Small intestine (tissue), 16 donors: Measurements from ENCODE around the gene KRTAP10-5. TPM values are rescaled to one million over a fixed set of nuclear protein-coding genes. Genes with fewer than 3 reads are reported as not detected.
"Not testable (repeated sequence)": the region's sequence is repeated elsewhere in the genome, so short reads cannot be mapped to it uniquely, and the experiment has no call there.

Experiments
- DNase-seq, 2 donors: peaks; one replicate each; pipeline versions ENCODE4 v3.0.0 to v3.0.0-alpha.2; 2013
- FAIRE-seq: peaks from 2 replicates; lab custom pipeline; 2012; peaks lifted over from hg19 to GRCh38; lab: Jason Lieb, UNC
- H3K27ac ChIP-seq, 3 donors: one replicate each; pipeline ENCODE4 v1.5.1; 2013; ENCODE audit warnings: low read length in 2 of 3, mild to moderate bottlenecking in 2 of 3, control low read depth in 1 of 3, inconsistent platforms in 1 of 3, low read depth in 1 of 3, moderate library complexity in 1 of 3
- H3K27me3 ChIP-seq, 3 donors: one replicate each; pipeline ENCODE4 v1.6.1; 2013; ENCODE audit warnings: low read length in 3 of 3, inconsistent platforms in 1 of 3; ENCODE audit not compliant: control insufficient read depth in 3 of 3, insufficient read depth in 3 of 3
- H3K36me3 ChIP-seq, 3 donors: one replicate each; pipeline ENCODE4 v1.6.1; 2013; ENCODE audit warnings: low read length in 3 of 3, inconsistent platforms in 1 of 3, low read depth in 1 of 3, mild to moderate bottlenecking in 1 of 3, moderate library complexity in 1 of 3; ENCODE audit not compliant: control insufficient read depth in 3 of 3, insufficient read depth in 2 of 3
- H3K4me1 ChIP-seq, 3 donors: one replicate each; pipeline ENCODE4 v1.6.1; 2013; ENCODE audit warnings: low read length in 2 of 3, inconsistent platforms in 1 of 3, low read depth in 1 of 3, mild to moderate bottlenecking in 1 of 3, moderate library complexity in 1 of 3; ENCODE audit not compliant: control insufficient read depth in 3 of 3, insufficient read depth in 2 of 3
- H3K4me3 ChIP-seq, 3 donors: one replicate each; pipeline ENCODE4 v1.5.1; 2013; ENCODE audit warnings: low read length in 3 of 3, control low read depth in 1 of 3, inconsistent platforms in 1 of 3, low read depth in 1 of 3, mild to moderate bottlenecking in 1 of 3, moderate library complexity in 1 of 3
- H3K9me3 ChIP-seq, 2 donors: one replicate each; pipeline ENCODE4 v1.6.1; 2013; ENCODE audit warnings: low read depth in 1 of 2, low read length in 1 of 2; ENCODE audit not compliant: control insufficient read depth in 2 of 2, insufficient read depth in 1 of 2
- WGBS, 3 donors: extraction: QIAGEN DNeasy Blood & Tissue Kit; methylation state at CpG; one replicate each; pipeline ENCODE4 v1.1.7; 2013; 5-methylcytosine and 5-hydroxymethylcytosine counted together
- long read RNA-seq, 10 donors: transcript quantifications; one replicate each; lab custom pipeline, GENCODE V29; 2026
- polyA plus RNA-seq, 4 donors: library from polyadenylated mRNA; stranded (reverse) in 3 of 4; unstranded in 1 of 4; fragments of 200-250 nt in 3 of 4; fragments of 120-200 nt in 1 of 4; gene quantifications; one replicate each; pipeline versions ENCODE4 v1.2.1 to v1.2.3, GENCODE V29; 2013
- donor health status: healthy with polysubstance abuse.
- donor health status: control.
- donor health status: control.
- donor health status: Bipolar disorder and iron deficiency.
- donor health status: healthy.

KRTAP10-5 gene
- not detected for polyA plus RNA-seq
- long read RNA-seq, donor 1: 0 reads
- long read RNA-seq, donor 2: 0 reads
- long read RNA-seq, donor 3: 0 reads
- long read RNA-seq, donor 4: 0 reads
- long read RNA-seq, donor 5: 0 reads
- long read RNA-seq, donor 6: 0 reads
- long read RNA-seq, donor 7: 0 reads
- long read RNA-seq, donor 8: 0 reads
- long read RNA-seq, donor 9: 0 reads
- long read RNA-seq, donor 10: 0 reads

GRCh38 chr21:44580231-44580821 is at the start of gene KRTAP10-5:
KRTAP10-5 (minus strand) TSS chr21:44580604; CDS start chr21:44580578, 26 bp downstream.
- FAIRE-seq, H3K36me3 ChIP-seq, DNase-seq, H3K27ac ChIP-seq, H3K27me3 ChIP-seq, H3K4me3 ChIP-seq, H3K4me1 ChIP-seq: not testable (repeated sequence)
- peaks cover 0 to 27% of the 10 kb centered on the region in 2 donors for H3K9me3 ChIP-seq
- 22 to 37% (median 27%) methylated on average over 18 to 19 of the region's 19 CpGs for WGBS, 3 donors

- no peaks in the 10 kb centered on the region for H3K27me3 ChIP-seq
- no peaks in the 10 kb centered on the region for H3K36me3 ChIP-seq
- DNase-seq: no peak
- no peaks in the 10 kb centered on the region for H3K4me1 ChIP-seq
- no peak overlapping the region for H3K4me3 ChIP-seq
- no peak for FAIRE-seq
- 72 to 89% (median 80%) methylated on average over 18 of the region's 18 CpGs for WGBS, 3 donors
- H3K27ac ChIP-seq: no peak overlapping the region
- H3K9me3 ChIP-seq: peaks cover 0 to 12% of the 10 kb centered on the region in 2 donors
Measured at GRCh38 chr21:44628707-44629391, 48.4 kb upstream of the KRTAP10-5 start.

- FAIRE-seq, H3K4me3 ChIP-seq, H3K27me3 ChIP-seq, H3K27ac ChIP-seq, DNase-seq, H3K4me1 ChIP-seq, H3K36me3 ChIP-seq: not testable (repeated sequence)
- H3K9me3 ChIP-seq: peaks cover 0 to 15% of the 10 kb centered on the region in 2 donors
- WGBS, 3 donors: 42 to 53% (median 45%) methylated on average over 10 to 15 of the region's 15 CpGs
Measured at GRCh38 chr21:44627831-44628233, 47.4 kb upstream of the KRTAP10-5 start.

- 77 to 82% (median 78%) methylated on average over 13 to 19 of the region's 20 CpGs for WGBS, 3 donors
- H3K36me3 ChIP-seq, H3K4me1 ChIP-seq, FAIRE-seq, DNase-seq, H3K4me3 ChIP-seq, H3K27me3 ChIP-seq, H3K27ac ChIP-seq: not testable (repeated sequence)
- H3K9me3 ChIP-seq: peaks cover 0 to 17% of the 10 kb centered on the region in 2 donors
Measured at GRCh38 chr21:44627181-44627822, 46.9 kb upstream of the KRTAP10-5 start.

- Histone ChIP-seq H3K27ac (no peak within 1 kb of the TSS), H3K9me3 (peaks cover 0 to 16% of the 10 kb centered on the region in 2 donors), H3K27me3 (no peaks in the 10 kb centered on the region), H3K4me3 (no peak within 1 kb of the TSS), H3K36me3 (no peaks in the 10 kb centered on the region), H3K4me1 (no peaks in the 10 kb centered on the region)
- no peak for DNase-seq
- FAIRE-seq: no peak
- 48 to 59% (median 56%) methylated on average over 7 of the region's 7 CpGs for WGBS, 3 donors
Measured at GRCh38 chr21:44626673-44627143, 46.3 kb upstream of the KRTAP10-5 start, which contains the start of gene KRTAP10-9. KRTAP10-9 (plus strand) TSS chr21:44627093; CDS start chr21:44627172, 79 bp downstream.

- Histone ChIP-seq H3K9me3 (peaks cover 0 to 12% of the 10 kb centered on the region in 2 donors), H3K27ac (no peak overlapping the region), H3K4me1 (no peaks in the 10 kb centered on the region), H3K4me3 (no peak overlapping the region), H3K27me3 (no peaks in the 10 kb centered on the region), H3K36me3 (no peaks in the 10 kb centered on the region)
- DNase-seq (no peak), FAIRE-seq (no peak)
- 58 to 66% (median 62%) methylated on average over 10 of the region's 10 CpGs for WGBS, 3 donors
Measured at GRCh38 chr21:44626262-44626661, 45.9 kb upstream of the KRTAP10-5 start.

GRCh38 chr21:44625756-44626155 is 45.4 kb upstream of the KRTAP10-5 start:
- no peaks in the 10 kb centered on the region for H3K27me3 ChIP-seq
- H3K9me3 ChIP-seq: peaks cover 0 to 12% of the 10 kb centered on the region in 2 donors
- FAIRE-seq: no peak
- DNase-seq: no peak
- H3K4me1 ChIP-seq: no peaks in the 10 kb centered on the region
- H3K36me3 ChIP-seq: no peaks in the 10 kb centered on the region
- no peak overlapping the region for H3K4me3 ChIP-seq
- no peak overlapping the region for H3K27ac ChIP-seq
- WGBS, 3 donors: 80 to 91% (median 84%) methylated on average over 7 of the region's 7 CpGs

GRCh38 chr21:44623575-44623974 is 43.2 kb upstream of the KRTAP10-5 start:
- FAIRE-seq: no peak
- H3K9me3 ChIP-seq: peaks cover 0 to 5% of the 10 kb centered on the region in 2 donors
- no peaks in the 10 kb centered on the region for H3K27me3 ChIP-seq
- no peak overlapping the region for H3K4me3 ChIP-seq
- no peaks in the 10 kb centered on the region for H3K36me3 ChIP-seq
- DNase-seq: no peak
- no peak overlapping the region for H3K27ac ChIP-seq
- no peaks in the 10 kb centered on the region for H3K4me1 ChIP-seq
